ENCODE data around the gene ZNF385B.
"Not testable (repeated sequence)": the region's sequence is repeated elsewhere in the genome, so short reads cannot be mapped to it uniquely, and the experiment has no call there.

The ZNF385B gene

GRCh38 chr2:179461420-179461819, 400.0 kb downstream of the ZNF385B start:
- no peaks in the 10 kb centered on the region for H3K36me3 ChIP-seq (ENCODE audit: insufficient read depth, low read length)
- no peaks in the 10 kb centered on the region for H3K27me3 ChIP-seq (ENCODE audit: insufficient read depth, low read length)
- H2AFZ ChIP-seq (ENCODE audit: low read depth, low read length): no peak overlapping the region
- H3K4me3 ChIP-seq (ENCODE audit: low read length): no peak overlapping the region
- peaks cover 2% of the 10 kb centered on the region for H3K9me3 ChIP-seq (ENCODE audit: low read length)
- no peaks in the 10 kb centered on the region for H3K4me1 ChIP-seq (ENCODE audit: insufficient read depth, low read length)

- Histone ChIP-seq H3K4me3 (ENCODE audit: low read length) (no peak overlapping the region), H3K4me1 (ENCODE audit: insufficient read depth, low read length) (no peaks in the 10 kb centered on the region), H3K36me3 (ENCODE audit: insufficient read depth, low read length) (no peaks in the 10 kb centered on the region), H3K27me3 (ENCODE audit: insufficient read depth, low read length) (no peaks in the 10 kb centered on the region), H3K9me3 (ENCODE audit: low read length) (peaks cover 2% of the 10 kb centered on the region), H2AFZ (ENCODE audit: low read depth, low read length) (no peak overlapping the region)
These were observed 401.1 kb downstream of the ZNF385B start for GRCh38 chr2:179460181-179460929.

GRCh38 chr2:179458113-179458512, 403.3 kb downstream of the ZNF385B start:
- H3K4me1 ChIP-seq (ENCODE audit: insufficient read depth, low read length); H3K27me3 ChIP-seq (ENCODE audit: insufficient read depth, low read length); H3K9me3 ChIP-seq (ENCODE audit: low read length); H3K36me3 ChIP-seq (ENCODE audit: insufficient read depth, low read length); H2AFZ ChIP-seq (ENCODE audit: low read depth, low read length); H3K4me3 ChIP-seq (ENCODE audit: low read length): not testable (repeated sequence)

GRCh38 chr2:179455824-179456223, 405.6 kb downstream of the ZNF385B start:
- H2AFZ ChIP-seq (ENCODE audit: low read depth, low read length): no peak overlapping the region
- H3K27me3 ChIP-seq (ENCODE audit: insufficient read depth, low read length): no peaks in the 10 kb centered on the region
- peaks cover 7% of the 10 kb centered on the region for H3K4me1 ChIP-seq (ENCODE audit: insufficient read depth, low read length)
- peaks cover 2% of the 10 kb centered on the region for H3K9me3 ChIP-seq (ENCODE audit: low read length)
- H3K36me3 ChIP-seq (ENCODE audit: insufficient read depth, low read length): no peaks in the 10 kb centered on the region
- no peak overlapping the region for H3K4me3 ChIP-seq (ENCODE audit: low read length)

GRCh38 chr2:179455172-179455524, 406.3 kb downstream of the ZNF385B start:
- no peak overlapping the region for H3K4me3 ChIP-seq (ENCODE audit: low read length)

GRCh38 chr2:179454443-179455171, 406.8 kb downstream of the ZNF385B start:
- Histone ChIP-seq H3K36me3 (ENCODE audit: insufficient read depth, low read length) (no peaks in the 10 kb centered on the region), H2AFZ (ENCODE audit: low read depth, low read length) (no peak overlapping the region), H3K4me3 (ENCODE audit: low read length) (no peak overlapping the region), H3K4me1 (ENCODE audit: insufficient read depth, low read length) (peaks cover 7% of the 10 kb centered on the region), H3K27me3 (ENCODE audit: insufficient read depth, low read length) (no peaks in the 10 kb centered on the region), H3K9me3 (ENCODE audit: low read length) (peaks cover 2% of the 10 kb centered on the region)

More at GRCh38 chr2:179455172-179455524, 406.3 kb downstream of the ZNF385B start:
- no peaks in the 10 kb centered on the region for H3K36me3 ChIP-seq (ENCODE audit: insufficient read depth, low read length)
- no peaks in the 10 kb centered on the region for H3K27me3 ChIP-seq (ENCODE audit: insufficient read depth, low read length)
- H3K4me1 ChIP-seq (ENCODE audit: insufficient read depth, low read length): peaks cover 7% of the 10 kb centered on the region
- peaks cover 2% of the 10 kb centered on the region for H3K9me3 ChIP-seq (ENCODE audit: low read length)
- no peak overlapping the region for H2AFZ ChIP-seq (ENCODE audit: low read depth, low read length)

- Histone ChIP-seq H3K4me1 (ENCODE audit: insufficient read depth, low read length) (peaks cover 7% of the 10 kb centered on the region), H3K27me3 (ENCODE audit: insufficient read depth, low read length) (no peaks in the 10 kb centered on the region), H3K9me3 (ENCODE audit: low read length) (no peaks in the 10 kb centered on the region), H3K36me3 (ENCODE audit: insufficient read depth, low read length) (no peaks in the 10 kb centered on the region), H3K4me3 (ENCODE audit: low read length) (no peak overlapping the region), H2AFZ (ENCODE audit: low read depth, low read length) (no peak overlapping the region)
These were observed 412.4 kb downstream of the ZNF385B start for GRCh38 chr2:179449010-179449409.

GRCh38 chr2:179447839-179448447, 413.5 kb downstream of the ZNF385B start:
- H3K27me3 ChIP-seq (ENCODE audit: insufficient read depth, low read length): no peaks in the 10 kb centered on the region
- H3K4me1 ChIP-seq (ENCODE audit: insufficient read depth, low read length): no peaks in the 10 kb centered on the region
- H3K9me3 ChIP-seq (ENCODE audit: low read length): no peaks in the 10 kb centered on the region
- H3K36me3 ChIP-seq (ENCODE audit: insufficient read depth, low read length): no peaks in the 10 kb centered on the region
- no peak overlapping the region for H3K4me3 ChIP-seq (ENCODE audit: low read length)
- no peak overlapping the region for H2AFZ ChIP-seq (ENCODE audit: low read depth, low read length)

- Histone ChIP-seq H3K27me3 (ENCODE audit: insufficient read depth, low read length) (no peaks in the 10 kb centered on the region), H3K4me3 (ENCODE audit: low read length) (no peak overlapping the region), H2AFZ (ENCODE audit: low read depth, low read length) (no peak overlapping the region), H3K9me3 (ENCODE audit: low read length) (no peaks in the 10 kb centered on the region), H3K36me3 (ENCODE audit: insufficient read depth, low read length) (no peaks in the 10 kb centered on the region), H3K4me1 (ENCODE audit: insufficient read depth, low read length) (no peaks in the 10 kb centered on the region)
These were observed 414.0 kb downstream of the ZNF385B start for GRCh38 chr2:179447421-179447820.

GRCh38 chr2:179446476-179447141, 414.8 kb downstream of the ZNF385B start:
- Histone ChIP-seq H3K27me3 (ENCODE audit: insufficient read depth, low read length) (no peaks in the 10 kb centered on the region), H2AFZ (ENCODE audit: low read depth, low read length) (no peak overlapping the region), H3K36me3 (ENCODE audit: insufficient read depth, low read length) (no peaks in the 10 kb centered on the region), H3K4me3 (ENCODE audit: low read length) (no peak overlapping the region), H3K4me1 (ENCODE audit: insufficient read depth, low read length) (no peaks in the 10 kb centered on the region), H3K9me3 (ENCODE audit: low read length) (no peaks in the 10 kb centered on the region)

- Histone ChIP-seq H3K27me3 (ENCODE audit: insufficient read depth, low read length) (no peaks in the 10 kb centered on the region), H3K4me1 (ENCODE audit: insufficient read depth, low read length) (no peaks in the 10 kb centered on the region), H3K9me3 (ENCODE audit: low read length) (no peaks in the 10 kb centered on the region), H3K36me3 (ENCODE audit: insufficient read depth, low read length) (no peaks in the 10 kb centered on the region), H3K4me3 (ENCODE audit: low read length) (no peak overlapping the region), H2AFZ (ENCODE audit: low read depth, low read length) (no peak overlapping the region)
These were observed 417.4 kb downstream of the ZNF385B start for GRCh38 chr2:179444056-179444455.

GRCh38 chr2:179443180-179443579, 418.2 kb downstream of the ZNF385B start:
- Histone ChIP-seq H3K27me3 (ENCODE audit: insufficient read depth, low read length) (no peaks in the 10 kb centered on the region), H3K4me3 (ENCODE audit: low read length) (no peak overlapping the region), H2AFZ (ENCODE audit: low read depth, low read length) (no peak overlapping the region), H3K4me1 (ENCODE audit: insufficient read depth, low read length) (no peaks in the 10 kb centered on the region), H3K9me3 (ENCODE audit: low read length) (no peaks in the 10 kb centered on the region), H3K36me3 (ENCODE audit: insufficient read depth, low read length) (no peaks in the 10 kb centered on the region)

- H3K4me1 ChIP-seq (ENCODE audit: insufficient read depth, low read length): no peaks in the 10 kb centered on the region
- no peaks in the 10 kb centered on the region for H3K27me3 ChIP-seq (ENCODE audit: insufficient read depth, low read length)
- no peaks in the 10 kb centered on the region for H3K36me3 ChIP-seq (ENCODE audit: insufficient read depth, low read length)
- no peaks in the 10 kb centered on the region for H3K9me3 ChIP-seq (ENCODE audit: low read length)
- H2AFZ ChIP-seq (ENCODE audit: low read depth, low read length): no peak overlapping the region
- no peak overlapping the region for H3K4me3 ChIP-seq (ENCODE audit: low read length)
These were observed 419.2 kb downstream of the ZNF385B start for GRCh38 chr2:179442206-179442605.

Measured in neuron (in vitro differentiated cells).